NCI-H774 (cell line): ENCODE measurements around the gene LTBP4.
A peak's percentile ranks its signal among the peaks of the same experiment; 100 is the strongest.
"Not testable (repeated sequence)": the region's sequence is repeated elsewhere in the genome, so short reads cannot be mapped to it uniquely, and the experiment has no call there.

ENCODE experiments used
- DNase-seq: peaks from one replicate; lab custom pipeline; 2025; lab: John Stamatoyannopoulos, UW

LTBP4 gene

DNA sequence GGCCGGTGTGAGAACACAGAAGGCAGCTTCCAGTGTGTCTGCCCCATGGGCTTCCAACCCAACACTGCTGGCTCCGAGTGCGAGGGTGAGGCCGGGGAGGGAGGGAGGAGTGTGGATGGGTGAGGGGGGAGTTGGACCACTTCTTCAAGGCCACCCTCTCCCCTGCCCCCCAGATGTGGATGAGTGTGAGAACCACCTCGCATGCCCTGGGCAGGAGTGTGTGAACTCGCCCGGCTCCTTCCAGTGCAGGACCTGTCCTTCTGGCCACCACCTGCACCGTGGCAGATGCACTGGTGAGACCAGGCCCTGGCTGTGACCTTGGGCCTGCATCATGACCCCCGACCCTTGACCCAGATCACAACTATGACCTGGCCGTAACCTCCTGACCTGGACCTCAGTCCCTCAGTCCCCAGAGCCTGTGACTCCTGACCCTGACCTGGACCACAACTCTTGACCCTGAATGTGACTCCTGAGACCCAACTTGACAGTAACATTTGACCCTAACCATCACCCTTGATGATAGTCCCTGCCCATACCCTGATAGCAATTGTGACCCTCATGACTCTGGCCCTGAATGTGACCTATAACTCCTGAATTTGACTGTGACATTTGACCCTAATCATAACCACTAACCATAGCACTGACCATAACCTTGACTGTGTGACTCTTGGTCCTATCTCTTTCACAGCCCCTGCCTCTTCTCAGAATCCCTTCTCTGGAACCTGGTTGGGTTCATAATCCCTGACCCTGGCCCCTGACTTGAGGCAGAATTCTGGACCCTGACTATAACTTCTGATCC lies 10.9 kb downstream of the LTBP4 start:
- no peak for DNase-seq

- DNase-seq = peak; percentile 69
Observed at GRCh38 chr19:40612831-40613689, 11.9 kb downstream of the LTBP4 start.

- DNase-seq = peak; percentile 87
Observed at GRCh38 chr19:40613690-40614621, 12.8 kb downstream of the LTBP4 start.

DNA sequence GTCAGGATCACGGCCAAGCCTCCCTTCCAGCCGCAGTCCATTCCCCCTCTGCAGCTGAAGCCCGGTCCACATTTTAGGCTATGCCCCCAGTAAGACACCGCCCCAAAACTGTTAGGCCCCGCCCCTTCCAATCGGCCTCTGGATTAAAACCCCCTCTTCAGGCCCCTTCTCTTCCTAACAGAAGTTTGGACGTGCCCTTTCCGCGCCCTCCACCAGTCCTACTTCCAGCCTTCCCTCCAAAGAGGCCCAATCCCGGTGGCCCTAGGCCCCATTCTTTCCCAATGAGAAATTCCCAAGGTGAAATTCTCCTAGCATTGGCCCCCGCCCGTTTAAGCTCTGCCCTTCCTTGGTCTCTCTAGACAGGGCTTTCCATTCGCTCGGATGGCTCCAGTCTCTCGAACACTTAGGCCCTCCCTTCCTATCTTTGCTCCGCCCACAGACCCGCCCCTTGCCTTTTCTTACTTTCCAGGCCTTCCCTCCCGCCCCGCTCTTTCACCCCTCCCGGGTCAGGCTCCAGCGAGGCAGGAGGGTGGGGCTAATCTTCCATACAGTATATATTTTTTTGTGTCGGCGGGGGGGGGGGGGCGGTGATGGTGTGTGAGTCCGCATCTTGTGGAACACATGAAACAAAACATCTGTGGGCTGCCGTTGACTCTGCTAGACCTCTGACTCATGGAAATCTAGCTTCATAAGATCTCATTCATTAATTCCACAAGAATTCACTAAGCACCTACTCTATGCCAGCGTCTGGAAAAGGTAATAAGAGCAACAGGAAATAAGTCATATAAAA lies 13.6 kb downstream of the LTBP4 start:
- DNase-seq = peak; percentile 75

- DNase-seq = no peak
Observed at GRCh38 chr19:40616178-40616577, 15.0 kb downstream of the LTBP4 start.

DNA sequence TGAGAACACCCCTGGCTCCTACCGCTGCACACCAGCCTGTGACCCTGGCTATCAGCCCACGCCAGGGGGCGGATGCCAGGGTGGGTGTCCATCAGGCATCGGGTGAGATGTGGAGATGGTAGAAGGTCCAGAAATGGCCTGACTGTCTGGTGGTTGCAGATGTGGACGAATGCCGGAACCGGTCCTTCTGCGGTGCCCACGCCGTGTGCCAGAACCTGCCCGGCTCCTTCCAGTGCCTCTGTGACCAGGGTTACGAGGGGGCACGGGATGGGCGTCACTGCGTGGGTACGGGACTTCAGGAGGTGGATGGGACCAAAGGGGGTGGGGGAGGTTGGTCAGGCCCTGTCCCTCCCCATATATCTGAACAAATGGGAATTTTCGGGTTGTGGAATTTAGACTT lies 15.8 kb downstream of the LTBP4 start:
- no peak for DNase-seq

GRCh38 chr19:40617961-40618360 lies 16.8 kb downstream of the LTBP4 start:
- no peak for DNase-seq

GRCh38 chr19:40619333-40620160 lies 18.4 kb downstream of the LTBP4 start:
- no peak for DNase-seq

GRCh38 chr19:40620161-40620485 lies 19.0 kb downstream of the LTBP4 start:
- DNase-seq = no peak

DNA sequence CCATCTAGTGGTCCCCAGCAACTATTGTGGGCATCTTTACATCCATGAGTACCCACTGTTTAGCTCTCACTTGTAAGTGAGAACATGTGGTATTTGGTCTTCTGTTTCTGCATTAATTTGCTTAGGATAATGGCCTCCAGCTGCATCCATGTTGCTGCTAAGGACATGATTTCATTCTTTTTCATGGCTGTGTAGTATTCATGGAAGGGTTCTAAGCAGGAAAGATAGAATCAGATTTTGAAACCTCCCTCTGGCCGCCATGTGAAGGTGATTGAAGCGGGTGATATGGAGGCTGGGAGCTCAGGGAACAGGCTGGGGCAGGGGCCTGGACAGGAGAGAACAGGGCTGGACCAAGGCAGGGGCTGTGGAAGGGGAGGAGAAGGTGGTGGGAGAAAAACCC lies 20.1 kb downstream of the LTBP4 start:
- DNase-seq = no peak

GRCh38 chr19:40621966-40622772 lies 21.0 kb downstream of the LTBP4 start:
- no peak for DNase-seq

DNA sequence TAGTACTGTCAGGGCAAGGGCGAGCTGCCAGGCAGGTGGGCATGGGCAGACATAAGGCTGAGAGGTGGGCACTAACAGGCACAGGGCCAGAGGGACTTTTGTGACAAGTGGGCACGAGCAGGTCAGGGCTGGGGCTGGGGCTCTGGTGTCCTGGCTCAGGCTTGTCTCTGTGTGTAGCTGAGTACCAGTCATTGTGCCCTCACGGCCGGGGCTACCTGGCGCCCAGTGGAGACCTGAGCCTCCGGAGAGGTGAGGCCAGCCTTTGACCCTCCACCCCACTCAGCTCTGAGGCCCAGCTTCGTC lies 21.6 kb downstream of the LTBP4 start:
- no peak for DNase-seq

- peak; percentile 54 for DNase-seq
Observed at GRCh38 chr19:40623403-40624251, 22.5 kb downstream of the LTBP4 start.

- not testable (repeated sequence) for DNase-seq
Observed at GRCh38 chr19:40624369-40625153, 23.4 kb downstream of the LTBP4 start.

GRCh38 chr19:40625406-40626120 lies 24.4 kb downstream of the LTBP4 start:
- no peak for DNase-seq

- DNase-seq = no peak
Observed at GRCh38 chr19:40626918-40627317, 25.7 kb downstream of the LTBP4 start.

DNA sequence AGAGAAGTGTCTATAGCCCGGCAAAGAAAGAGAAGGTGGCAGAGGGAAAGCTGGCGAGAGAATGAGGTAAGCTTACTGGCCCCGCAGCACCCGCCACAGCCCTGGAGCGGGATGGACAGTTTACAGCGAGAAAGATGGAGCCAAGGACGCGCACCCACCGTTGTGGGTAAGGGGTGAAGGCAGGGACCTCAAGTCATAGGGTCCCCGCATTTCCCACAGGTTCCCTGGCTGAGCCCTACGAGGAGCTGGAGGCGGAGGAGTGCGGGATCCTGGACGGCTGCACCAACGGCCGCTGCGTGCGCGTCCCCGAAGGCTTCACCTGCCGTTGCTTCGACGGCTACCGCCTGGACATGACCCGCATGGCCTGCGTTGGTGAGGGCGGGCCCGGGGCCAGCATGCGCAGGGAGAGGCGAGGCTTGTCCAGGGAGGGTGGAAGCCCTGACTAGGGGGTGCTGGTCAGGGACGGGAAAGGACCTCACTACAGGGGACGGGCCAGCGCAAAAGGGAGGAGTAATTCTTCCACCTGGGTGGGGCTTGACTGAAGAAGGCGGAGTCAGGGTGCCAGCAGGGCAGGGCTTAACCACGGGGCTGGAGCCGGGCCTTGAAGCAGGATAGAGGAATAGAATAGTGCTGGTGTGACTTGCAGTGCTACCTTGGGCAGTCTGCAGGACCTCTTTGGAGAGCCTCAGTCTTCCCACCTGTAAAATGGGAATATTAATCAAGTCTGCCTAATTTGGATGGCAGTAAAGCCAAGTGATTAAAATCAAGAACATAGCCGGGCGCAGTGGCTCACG lies 26.5 kb downstream of the LTBP4 start:
- no peak for DNase-seq
